HepG2 (cell line): ENCODE measurements around the gene ZNF669. TPM values are rescaled to one million over a fixed set of nuclear protein-coding genes. Genes with fewer than 3 reads are reported as not detected.

Source experiments
- ARNTL ChIP-seq: sonication (generic); formaldehyde crosslinking; IDR thresholded peaks from 2 replicates; pipeline ENCODE4 v1.4.0; 2020; ENCODE audit warnings: mild to moderate bottlenecking, missing genetic modification reagents
- EED ChIP-seq: sonication (generic); formaldehyde crosslinking; IDR thresholded peaks from 2 replicates; pipeline ENCODE4 v1.5.0; 2020; ENCODE audit warnings: mild to moderate bottlenecking, missing genetic modification reagents
- GATA4 ChIP-seq: sonication (generic); IDR thresholded peaks from 2 replicates; pipeline ENCODE4 v1.6.1; 2016; ENCODE audit warnings: antibody characterized with exemption, low read depth, borderline replicate concordance
- GLMP ChIP-seq: sonication (generic); formaldehyde crosslinking; IDR thresholded peaks from 2 replicates; pipeline ENCODE4 v1.9.0; 2021; ENCODE audit warnings: missing genetic modification reagents, mild to moderate bottlenecking, borderline replicate concordance
- HMGA1 ChIP-seq: sonication (generic); formaldehyde crosslinking; conservative IDR thresholded peaks from 2 replicates; pipeline ENCODE4 v1.4.0; 2020; ENCODE audit warnings: missing genetic modification reagents
- MAFK ChIP-seq, 2 experiments: IDR thresholded peaks in 1 of 2; conservative IDR thresholded peaks in 1 of 2; 2 replicates each; pipeline ENCODE4 v1.6.1; 2011; ENCODE audit warnings: improper control_type of control experiment in 2 of 2, low read length in 2 of 2
- MZF1 ChIP-seq: sonication (generic); formaldehyde crosslinking; IDR thresholded peaks from 2 replicates; pipeline ENCODE4 v1.8.1; 2023; ENCODE audit warnings: mild to moderate bottlenecking, missing genetic modification reagents, borderline replicate concordance
- SIN3B ChIP-seq: fragments of 150-350 bp; IDR thresholded peaks from 2 replicates; pipeline ENCODE4 v1.6.1; 2014; ENCODE audit warnings: low read length
- TBX3 ChIP-seq: fragments of 450-650 bp; IDR thresholded peaks from 2 replicates; pipeline ENCODE4 v1.6.1; 2017; ENCODE audit warnings: antibody characterized with exemption, mild to moderate bottlenecking, inconsistent platforms, borderline replicate concordance
- TOE1 ChIP-seq: sonication (generic); formaldehyde crosslinking; IDR thresholded peaks from 2 replicates; pipeline ENCODE4 v1.4.0; 2020; ENCODE audit warnings: mild to moderate bottlenecking, missing genetic modification reagents
- ZFP90 ChIP-seq: sonication (generic); formaldehyde crosslinking; IDR thresholded peaks from 2 replicates; pipeline ENCODE4 v1.8.0; 2022; ENCODE audit warnings: missing genetic modification reagents, mild to moderate bottlenecking, inconsistent platforms, borderline replicate concordance
- ZMYM3 ChIP-seq: sonication (generic); formaldehyde crosslinking; IDR thresholded peaks from 2 replicates; pipeline ENCODE4 v1.5.1; 2020; ENCODE audit warnings: mild to moderate bottlenecking, missing genetic modification reagents
- ZNF337 ChIP-seq: sonication (generic); formaldehyde crosslinking; IDR thresholded peaks from 2 replicates; pipeline ENCODE4 v1.5.1; 2020; ENCODE audit warnings: missing genetic modification reagents, low read depth, mild to moderate bottlenecking, borderline replicate concordance
- ZNF564 ChIP-seq: sonication (generic); formaldehyde crosslinking; IDR thresholded peaks from 2 replicates; pipeline ENCODE4 v1.8.1; 2023; ENCODE audit warnings: mild to moderate bottlenecking, missing genetic modification reagents
- ZSCAN12 ChIP-seq: sonication (generic); formaldehyde crosslinking; IDR thresholded peaks from 2 replicates; pipeline ENCODE4 v1.9.0; 2021; ENCODE audit warnings: mild to moderate bottlenecking, missing genetic modification reagents
- ZSCAN25 ChIP-seq: sonication (generic); formaldehyde crosslinking; IDR thresholded peaks from 2 replicates; pipeline ENCODE4 v1.8.0; 2022; ENCODE audit warnings: mild to moderate bottlenecking, missing genetic modification reagents
- polyA plus RNA-seq, 8 experiments: library from polyadenylated mRNA; depleted of rRNA in 3 of 8; stranded (reverse) in 7 of 8; unstranded in 1 of 8; fragments of >200 nt; fragmentation: Illumina TruSeq in 4 of 8; extraction: Trizol in 4 of 8; gene quantifications; 2 replicates each; pipeline versions ENCODE4 v1.2.1 to v1.2.3, GENCODE V29; 2011 to 2016; ENCODE audit warnings: low read depth in 4 of 8, missing spikeins in 1 of 8, mixed read lengths in 1 of 8; ENCODE audit not compliant: insufficient read depth in 1 of 8
- total RNA-seq, 5 experiments: library from RNA; depleted of rRNA; stranded (reverse); fragments of >200 nt; fragmentation: Illumina TruSeq; extraction: Trizol; gene quantifications; 2 replicates each; pipeline ENCODE4 v1.2.3, GENCODE V29; 2016; ENCODE audit warnings: low read depth in 1 of 5
- TF ChIP-seq, protein P1 (sequence below): sonication (generic); formaldehyde crosslinking; IDR thresholded peaks from 2 replicates; pipeline ENCODE4 v1.4.0; 2020; ENCODE audit warnings: mild to moderate bottlenecking, missing genetic modification reagents
- TF ChIP-seq, protein P2 (sequence below): sonication (generic); formaldehyde crosslinking; IDR thresholded peaks from 2 replicates; pipeline ENCODE4 v1.4.0; 2020; ENCODE audit warnings: missing genetic modification reagents, borderline replicate concordance
- TF ChIP-seq, protein P3 (sequence below): IDR thresholded peaks from 2 replicates; pipeline ENCODE4 v1.6.1; 2016; ENCODE audit warnings: missing genetic modification reagents, missing compliant biosample characterization

Gene ZNF669
- total and polyA plus RNA-seq, 2 of the 13 experiments (the other 11 are each of a cell fraction or from before 2014, with no cell fraction given), result 3.1 to 14.6 TPM

DNA sequence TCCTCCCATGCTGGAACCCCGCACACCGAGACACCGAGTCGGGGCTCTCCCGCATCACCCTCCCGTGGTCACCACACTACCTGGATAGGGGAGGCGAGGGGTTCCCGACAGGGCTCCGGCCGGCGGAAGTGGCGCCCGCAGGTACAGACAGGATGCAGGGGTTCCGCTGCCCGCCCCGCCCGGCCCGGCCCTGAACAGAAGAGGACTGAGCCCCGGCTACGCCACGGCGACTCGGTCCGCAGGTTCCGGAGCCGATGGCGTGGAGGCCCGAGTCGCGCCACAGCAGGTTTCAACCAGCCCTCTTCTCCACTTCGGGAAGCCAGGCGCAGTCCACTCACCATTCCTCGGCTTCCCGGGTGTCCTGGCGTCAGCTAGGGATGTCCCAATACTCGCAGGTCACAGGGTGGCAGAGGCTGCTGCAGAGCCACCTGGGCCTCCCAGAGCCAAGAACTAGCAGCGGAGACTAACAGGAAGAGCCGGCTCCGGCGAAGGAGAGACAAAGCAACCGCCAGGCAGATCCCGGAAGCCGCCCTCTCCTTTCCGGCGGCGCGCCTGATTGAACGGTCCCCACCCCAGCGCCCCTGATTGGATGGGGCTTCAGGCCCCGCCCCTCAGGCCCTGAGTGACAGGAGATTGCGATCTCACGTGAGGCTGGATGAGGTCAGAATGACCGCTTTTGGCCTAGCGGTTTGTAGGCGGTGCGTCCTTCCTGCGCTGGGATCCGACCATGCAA lies at the start of gene ZNF669 (continued):
- TF ChIP-seq, protein P1, sequence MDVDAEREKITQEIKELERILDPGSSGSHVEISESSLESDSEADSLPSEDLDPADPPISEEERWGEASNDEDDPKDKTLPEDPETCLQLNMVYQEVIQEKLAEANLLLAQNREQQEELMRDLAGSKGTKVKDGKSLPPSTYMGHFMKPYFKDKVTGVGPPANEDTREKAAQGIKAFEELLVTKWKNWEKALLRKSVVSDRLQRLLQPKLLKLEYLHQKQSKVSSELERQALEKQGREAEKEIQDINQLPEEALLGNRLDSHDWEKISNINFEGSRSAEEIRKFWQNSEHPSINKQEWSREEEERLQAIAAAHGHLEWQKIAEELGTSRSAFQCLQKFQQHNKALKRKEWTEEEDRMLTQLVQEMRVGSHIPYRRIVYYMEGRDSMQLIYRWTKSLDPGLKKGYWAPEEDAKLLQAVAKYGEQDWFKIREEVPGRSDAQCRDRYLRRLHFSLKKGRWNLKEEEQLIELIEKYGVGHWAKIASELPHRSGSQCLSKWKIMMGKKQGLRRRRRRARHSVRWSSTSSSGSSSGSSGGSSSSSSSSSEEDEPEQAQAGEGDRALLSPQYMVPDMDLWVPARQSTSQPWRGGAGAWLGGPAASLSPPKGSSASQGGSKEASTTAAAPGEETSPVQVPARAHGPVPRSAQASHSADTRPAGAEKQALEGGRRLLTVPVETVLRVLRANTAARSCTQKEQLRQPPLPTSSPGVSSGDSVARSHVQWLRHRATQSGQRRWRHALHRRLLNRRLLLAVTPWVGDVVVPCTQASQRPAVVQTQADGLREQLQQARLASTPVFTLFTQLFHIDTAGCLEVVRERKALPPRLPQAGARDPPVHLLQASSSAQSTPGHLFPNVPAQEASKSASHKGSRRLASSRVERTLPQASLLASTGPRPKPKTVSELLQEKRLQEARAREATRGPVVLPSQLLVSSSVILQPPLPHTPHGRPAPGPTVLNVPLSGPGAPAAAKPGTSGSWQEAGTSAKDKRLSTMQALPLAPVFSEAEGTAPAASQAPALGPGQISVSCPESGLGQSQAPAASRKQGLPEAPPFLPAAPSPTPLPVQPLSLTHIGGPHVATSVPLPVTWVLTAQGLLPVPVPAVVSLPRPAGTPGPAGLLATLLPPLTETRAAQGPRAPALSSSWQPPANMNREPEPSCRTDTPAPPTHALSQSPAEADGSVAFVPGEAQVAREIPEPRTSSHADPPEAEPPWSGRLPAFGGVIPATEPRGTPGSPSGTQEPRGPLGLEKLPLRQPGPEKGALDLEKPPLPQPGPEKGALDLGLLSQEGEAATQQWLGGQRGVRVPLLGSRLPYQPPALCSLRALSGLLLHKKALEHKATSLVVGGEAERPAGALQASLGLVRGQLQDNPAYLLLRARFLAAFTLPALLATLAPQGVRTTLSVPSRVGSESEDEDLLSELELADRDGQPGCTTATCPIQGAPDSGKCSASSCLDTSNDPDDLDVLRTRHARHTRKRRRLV, result no peak
- peak; percentile 39 for TF ChIP-seq SIN3B
- peak; percentile 79; the same call in 1 of the 2 replicates for TF ChIP-seq EED (CRISPR knock-in tag)
- TF ChIP-seq TBX3, result no peak
- TF ChIP-seq GLMP, result no peak
- no peak for TF ChIP-seq ZNF337 (CRISPR knock-in tag)
- no peak for TF ChIP-seq ARNTL (CRISPR knock-in tag)
- no peak for TF ChIP-seq MAFK (conservative IDR thresholded peaks at IDR 0.05 in 1 of 2, IDR thresholded peaks at IDR 0.05 in 1 of 2; ENCODE audit: low read length in 2 of 2)
- TF ChIP-seq ZFP90, result peak; percentile 28; the same call in 1 of the 2 replicates
- TF ChIP-seq ZSCAN12 (CRISPR knock-in tag), result no peak
- TF ChIP-seq, protein P2, sequence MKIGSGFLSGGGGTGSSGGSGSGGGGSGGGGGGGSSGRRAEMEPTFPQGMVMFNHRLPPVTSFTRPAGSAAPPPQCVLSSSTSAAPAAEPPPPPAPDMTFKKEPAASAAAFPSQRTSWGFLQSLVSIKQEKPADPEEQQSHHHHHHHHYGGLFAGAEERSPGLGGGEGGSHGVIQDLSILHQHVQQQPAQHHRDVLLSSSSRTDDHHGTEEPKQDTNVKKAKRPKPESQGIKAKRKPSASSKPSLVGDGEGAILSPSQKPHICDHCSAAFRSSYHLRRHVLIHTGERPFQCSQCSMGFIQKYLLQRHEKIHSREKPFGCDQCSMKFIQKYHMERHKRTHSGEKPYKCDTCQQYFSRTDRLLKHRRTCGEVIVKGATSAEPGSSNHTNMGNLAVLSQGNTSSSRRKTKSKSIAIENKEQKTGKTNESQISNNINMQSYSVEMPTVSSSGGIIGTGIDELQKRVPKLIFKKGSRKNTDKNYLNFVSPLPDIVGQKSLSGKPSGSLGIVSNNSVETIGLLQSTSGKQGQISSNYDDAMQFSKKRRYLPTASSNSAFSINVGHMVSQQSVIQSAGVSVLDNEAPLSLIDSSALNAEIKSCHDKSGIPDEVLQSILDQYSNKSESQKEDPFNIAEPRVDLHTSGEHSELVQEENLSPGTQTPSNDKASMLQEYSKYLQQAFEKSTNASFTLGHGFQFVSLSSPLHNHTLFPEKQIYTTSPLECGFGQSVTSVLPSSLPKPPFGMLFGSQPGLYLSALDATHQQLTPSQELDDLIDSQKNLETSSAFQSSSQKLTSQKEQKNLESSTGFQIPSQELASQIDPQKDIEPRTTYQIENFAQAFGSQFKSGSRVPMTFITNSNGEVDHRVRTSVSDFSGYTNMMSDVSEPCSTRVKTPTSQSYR (CRISPR knock-in tag), result no peak
- TF ChIP-seq MZF1 (CRISPR knock-in tag), result no peak
- TF ChIP-seq ZMYM3 (CRISPR knock-in tag), result peak; percentile 32; the same call in 1 of the 2 replicates
- TF ChIP-seq TOE1 (CRISPR knock-in tag), result no peak
- peak; percentile 91; the same call in 1 of the 2 replicates for TF ChIP-seq ZNF564
- no peak for TF ChIP-seq ZSCAN25 (CRISPR knock-in tag)
- TF ChIP-seq GATA4, result peak; percentile 57; the same call in 1 of the 2 replicates
- TF ChIP-seq HMGA1 (CRISPR knock-in tag), result no peak
- TF ChIP-seq, protein P3, sequence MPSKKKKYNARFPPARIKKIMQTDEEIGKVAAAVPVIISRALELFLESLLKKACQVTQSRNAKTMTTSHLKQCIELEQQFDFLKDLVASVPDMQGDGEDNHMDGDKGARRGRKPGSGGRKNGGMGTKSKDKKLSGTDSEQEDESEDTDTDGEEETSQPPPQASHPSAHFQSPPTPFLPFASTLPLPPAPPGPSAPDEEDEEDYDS (CRISPR knock-in tag), result peak; percentile 88
